HG02981 (cell line): ENCODE measurements around the gene TMEM182.

Experiments
- ATAC-seq: cut with Tn5 transposase; IDR thresholded peaks from one replicate; pipeline ENCODE4 v1.9.1; 2021; ENCODE audit warnings: mild to moderate bottlenecking, moderate library complexity; ENCODE audit not compliant: unreplicated experiment

Gene TMEM182

DNA sequence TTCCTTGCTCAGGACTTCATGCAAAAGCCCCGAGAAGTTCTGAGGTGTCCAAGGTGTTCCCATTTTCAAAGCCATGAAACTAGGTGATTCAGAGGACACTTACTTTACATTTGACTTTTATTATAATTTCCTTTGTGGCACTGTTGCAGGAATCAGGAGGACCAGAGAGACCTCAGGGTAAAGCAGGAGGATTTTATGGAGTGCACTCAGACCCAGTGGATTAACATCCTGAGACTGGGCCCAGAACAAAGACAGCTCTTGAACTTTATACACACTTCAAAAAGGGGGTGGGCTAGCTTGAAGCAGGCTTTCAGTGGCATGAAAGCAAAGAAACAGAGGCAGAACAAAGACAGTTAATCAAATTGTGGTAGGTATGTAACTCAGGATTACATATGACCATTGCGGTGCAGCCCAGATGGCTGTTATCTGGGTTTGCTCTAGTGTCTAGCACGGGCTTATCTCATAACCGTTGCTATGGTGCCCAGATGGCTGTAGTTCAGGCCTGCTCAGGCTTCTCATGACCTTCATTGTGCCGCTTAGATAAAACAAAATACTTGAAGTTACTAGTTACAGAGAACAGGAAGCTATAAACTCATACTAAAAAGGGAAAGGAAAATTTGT lies 39.4 kb downstream of the TMEM182 start:
- no peak for ATAC-seq

DNA sequence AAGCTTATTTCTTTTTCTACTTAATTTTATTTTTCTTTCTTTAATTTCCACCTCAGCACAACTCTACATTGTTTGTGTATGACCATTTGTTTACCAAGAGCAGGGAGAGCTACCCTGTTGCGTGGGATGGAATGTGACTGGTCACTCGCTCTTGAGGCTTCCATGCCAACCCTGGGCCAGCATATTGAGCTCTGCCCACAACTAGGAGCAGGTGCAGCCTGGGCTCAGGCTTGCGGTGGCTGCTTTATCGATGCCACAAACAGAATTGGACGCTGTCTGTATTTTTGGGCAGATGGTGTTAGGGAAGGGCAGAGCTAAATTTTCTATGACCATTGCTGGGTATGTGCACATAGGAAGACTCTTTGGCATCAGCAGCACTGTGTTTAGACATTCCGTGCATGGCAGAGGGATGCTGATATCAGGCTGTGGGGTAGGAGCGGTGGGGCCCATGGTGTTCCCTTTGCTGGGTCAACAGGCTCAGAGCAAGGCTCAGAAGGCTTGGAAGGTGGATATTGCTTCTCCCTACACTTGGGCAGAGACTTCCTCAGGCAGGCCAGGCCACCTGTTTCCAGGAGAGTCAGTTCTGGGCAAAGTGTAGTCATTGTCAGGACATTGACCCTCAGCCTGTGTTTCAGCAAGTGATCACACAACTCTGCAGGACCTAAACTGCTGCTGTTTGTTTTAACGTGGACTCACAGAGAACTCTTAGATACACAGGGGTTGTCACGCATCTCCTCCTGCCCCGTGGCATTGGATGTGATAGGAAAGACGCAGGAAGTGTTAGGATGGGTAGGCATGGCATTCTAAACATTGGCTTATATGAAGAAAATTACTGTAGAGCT lies 40.2 kb downstream of the TMEM182 start:
- no peak for ATAC-seq

DNA sequence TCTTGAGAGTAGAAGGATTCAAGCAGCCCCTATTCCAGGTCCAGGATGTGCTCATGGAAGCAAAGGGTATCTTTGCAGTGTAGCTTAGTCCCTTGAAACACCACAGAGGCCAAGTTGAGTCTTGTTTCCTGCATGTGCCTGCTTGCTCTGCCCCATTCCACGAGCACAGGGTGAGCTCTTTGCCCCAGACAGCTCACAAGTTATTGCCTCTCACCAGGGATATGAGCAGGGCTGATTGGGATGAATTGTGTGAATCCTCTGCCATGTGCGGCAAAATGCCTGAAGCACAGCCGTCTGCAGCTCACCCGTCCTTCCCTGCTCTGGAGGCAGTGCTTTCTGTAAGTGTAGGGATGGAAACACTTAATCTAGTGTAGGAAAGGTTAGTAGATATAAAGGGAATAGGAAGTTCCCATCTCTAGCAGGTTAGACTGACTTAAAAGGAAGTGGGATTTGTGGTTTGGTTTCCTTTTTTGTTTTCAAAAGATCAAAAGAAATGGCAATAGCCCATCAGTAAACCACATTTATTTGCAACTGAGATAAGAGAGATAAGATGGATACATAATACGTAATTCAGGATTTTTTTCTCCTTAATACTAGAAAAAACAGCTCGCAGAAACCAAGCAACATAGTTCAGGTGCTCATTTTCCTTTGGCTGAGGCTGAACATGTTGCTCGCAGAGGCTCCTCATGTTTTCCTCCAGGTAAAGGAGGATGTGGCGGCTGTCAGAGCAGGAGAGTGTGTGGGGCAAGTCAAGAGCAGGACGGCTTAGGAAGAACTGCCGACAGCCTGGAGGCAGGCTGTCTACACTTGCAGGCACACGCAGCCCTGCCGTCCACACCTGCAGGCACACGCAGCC lies 41.4 kb downstream of the TMEM182 start:
- ATAC-seq = no peak

DNA sequence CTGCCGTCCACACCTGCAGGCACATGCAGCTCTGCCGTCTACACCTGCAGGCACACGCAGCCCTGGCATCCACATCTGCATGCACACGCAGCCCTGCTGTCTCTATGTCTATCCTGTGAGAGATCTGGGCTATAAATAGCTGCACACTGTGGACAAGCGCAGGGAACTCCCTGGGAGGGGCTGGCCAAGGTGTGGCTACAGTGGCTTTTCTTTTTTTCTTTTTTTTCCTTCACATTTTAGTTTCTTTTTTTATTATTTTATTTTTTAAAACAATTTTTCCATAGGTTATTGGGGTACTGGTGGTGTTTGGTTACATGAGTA lies 42.0 kb downstream of the TMEM182 start:
- ATAC-seq = no peak

DNA sequence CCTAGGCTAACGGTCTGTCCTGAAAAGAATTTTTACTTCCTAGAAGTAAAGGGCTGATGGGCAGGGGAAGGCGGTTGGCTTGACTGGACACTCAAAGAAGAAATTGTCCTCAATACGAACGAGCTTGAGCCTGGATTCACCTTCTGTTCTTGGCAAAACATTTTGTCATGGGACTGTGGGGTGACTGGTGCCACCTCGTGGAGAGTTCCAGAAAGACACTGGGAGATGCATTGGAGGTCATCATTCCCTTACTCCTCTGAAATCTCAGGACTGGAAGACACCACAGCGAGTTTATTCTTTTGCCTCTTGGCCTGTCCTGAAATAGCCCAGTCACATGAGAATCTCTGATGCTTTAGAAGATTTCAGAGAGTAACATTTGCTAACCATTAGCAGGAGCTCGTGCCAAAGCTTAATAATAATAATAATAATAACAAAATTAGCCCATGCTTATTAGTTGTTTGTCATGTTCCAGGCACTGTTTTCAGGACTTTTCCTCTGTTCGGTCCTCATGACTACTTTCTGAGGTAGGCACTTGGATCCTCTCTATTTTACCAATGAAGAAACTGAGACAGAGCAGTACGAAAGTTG lies 44.5 kb downstream of the TMEM182 start:
- ATAC-seq = peak; percentile 75

DNA sequence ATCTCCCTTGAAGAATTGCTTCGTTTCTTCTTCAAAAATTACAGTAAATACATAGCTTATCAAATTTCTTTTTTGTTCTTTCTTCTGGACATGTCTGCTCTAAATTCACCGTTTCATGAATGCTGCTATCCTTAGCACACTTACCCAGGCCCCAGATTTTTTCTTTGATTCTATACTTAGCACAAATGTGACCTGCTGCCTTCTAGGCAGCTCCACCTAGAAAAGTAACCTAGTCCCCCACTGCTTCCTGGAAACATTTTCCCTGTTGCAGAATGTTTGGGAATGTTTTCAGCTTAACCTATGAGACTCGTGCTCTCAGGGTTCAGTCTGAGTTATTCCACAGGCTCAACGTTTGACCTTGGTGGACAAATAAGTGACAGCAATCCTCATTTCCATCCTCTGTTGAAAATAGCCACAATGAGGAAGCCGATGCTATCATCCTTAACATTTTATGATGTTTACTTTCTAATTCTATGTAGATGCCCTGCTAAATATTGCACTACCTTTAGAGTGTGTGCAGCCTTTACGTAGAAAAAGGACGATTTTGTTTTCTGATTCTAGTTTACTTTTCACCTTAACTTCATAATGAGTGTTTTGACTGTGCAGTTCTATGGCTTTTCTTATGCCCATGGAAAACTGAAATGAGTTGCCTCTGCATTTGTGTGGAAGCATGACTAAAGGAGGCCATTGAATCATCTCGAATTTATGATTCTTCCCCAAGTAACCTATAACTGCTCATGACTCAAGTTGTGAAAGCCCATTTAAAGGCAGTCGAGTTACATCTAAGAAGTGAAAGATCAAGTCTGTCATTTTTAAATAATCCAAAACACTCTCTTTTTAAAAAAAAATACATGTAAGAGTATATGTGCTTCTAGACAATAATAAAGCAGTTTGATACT lies 47.7 kb downstream of the TMEM182 start:
- no peak for ATAC-seq

DNA sequence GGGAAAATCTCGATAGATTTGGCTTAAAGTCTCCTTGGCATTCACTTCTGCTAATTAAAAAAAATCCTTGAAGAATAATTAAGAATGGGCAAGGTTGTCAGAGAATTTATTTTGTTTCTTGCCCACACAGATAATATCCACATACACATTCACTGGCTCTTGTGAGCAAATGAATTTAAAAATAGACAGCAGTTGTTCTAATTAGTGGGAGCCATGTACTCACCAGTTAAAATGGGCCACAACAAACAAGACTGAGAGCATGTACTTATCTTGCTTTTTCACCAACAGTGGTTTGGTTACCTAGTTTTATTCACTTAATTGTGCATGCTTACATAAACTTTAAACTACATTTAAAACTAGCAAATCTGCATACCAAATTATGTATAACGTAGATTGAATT lies 53.5 kb downstream of the TMEM182 start:
- no peak for ATAC-seq

DNA sequence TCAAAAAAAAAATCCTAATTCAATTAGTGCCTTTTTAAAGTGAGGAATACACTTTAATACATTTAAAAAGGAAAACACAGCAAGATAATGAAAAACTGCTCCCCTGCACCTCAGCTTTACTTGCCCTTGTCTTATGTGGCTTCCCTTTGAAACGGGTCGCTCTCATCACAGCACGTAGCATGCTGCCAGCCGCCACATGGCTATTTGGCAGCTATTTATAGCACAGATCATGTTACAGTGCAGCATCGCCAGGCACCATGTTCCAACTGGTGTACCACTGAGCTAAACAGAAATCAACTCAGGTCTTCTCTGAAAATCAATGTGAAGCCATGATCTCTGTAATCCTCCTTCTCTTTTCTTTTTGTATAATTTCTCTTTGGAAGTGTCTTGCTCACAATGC lies 65.1 kb downstream of the TMEM182 start:
- no peak for ATAC-seq

DNA sequence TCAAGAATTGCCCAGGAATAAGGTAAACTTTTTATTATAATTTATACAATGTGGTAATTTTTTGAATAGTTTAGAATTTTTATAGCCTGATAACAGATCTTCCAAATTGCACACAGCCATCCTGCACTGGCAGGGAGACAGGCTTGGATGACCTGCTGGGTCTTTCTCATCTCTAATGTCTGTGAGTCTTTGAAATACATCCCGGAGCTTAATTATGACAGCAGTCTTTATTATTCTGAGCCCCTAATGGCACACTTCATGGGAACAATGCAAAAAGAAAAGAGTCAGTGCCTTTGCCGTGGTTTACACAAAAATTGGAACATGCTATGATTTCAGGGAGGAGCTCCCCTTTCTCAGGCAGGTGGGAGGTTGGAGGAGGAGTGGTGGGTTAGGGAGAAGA lies 71.0 kb downstream of the TMEM182 start:
- ATAC-seq = no peak

DNA sequence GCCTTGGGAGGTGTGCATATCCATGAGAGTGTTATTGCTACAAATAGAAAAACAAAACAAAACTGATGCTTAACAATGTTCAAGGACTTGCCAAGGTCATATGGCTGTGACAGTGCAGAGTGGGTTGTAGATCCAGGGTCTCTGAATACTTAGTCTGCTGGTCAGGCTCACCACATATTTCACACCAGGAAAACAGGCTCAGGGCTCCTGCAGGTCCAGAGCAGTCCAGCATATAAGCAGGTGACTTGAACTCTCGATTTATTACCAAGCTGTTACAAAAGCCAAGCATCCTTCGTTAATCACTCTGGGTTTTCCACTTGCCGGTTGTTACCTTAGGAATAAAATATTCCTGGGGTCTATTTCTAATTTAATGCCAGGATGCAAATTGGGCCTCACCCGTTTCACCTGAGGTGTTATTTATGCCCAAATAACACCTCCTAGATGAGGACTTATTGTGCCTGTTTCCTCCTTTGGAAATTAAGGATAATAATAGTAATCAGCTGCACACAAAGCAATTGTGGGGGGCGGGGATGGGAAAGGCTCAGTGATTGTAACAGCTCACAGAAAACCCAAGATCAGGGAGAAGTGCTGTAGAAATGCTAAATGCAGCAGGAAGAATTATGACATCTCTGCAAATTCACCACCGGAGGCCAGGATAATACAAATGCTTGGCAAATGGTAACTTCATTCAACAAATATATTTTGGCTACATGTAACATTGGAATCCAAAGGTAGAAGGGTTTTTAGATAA lies 72.9 kb downstream of the TMEM182 start:
- ATAC-seq = no peak

DNA sequence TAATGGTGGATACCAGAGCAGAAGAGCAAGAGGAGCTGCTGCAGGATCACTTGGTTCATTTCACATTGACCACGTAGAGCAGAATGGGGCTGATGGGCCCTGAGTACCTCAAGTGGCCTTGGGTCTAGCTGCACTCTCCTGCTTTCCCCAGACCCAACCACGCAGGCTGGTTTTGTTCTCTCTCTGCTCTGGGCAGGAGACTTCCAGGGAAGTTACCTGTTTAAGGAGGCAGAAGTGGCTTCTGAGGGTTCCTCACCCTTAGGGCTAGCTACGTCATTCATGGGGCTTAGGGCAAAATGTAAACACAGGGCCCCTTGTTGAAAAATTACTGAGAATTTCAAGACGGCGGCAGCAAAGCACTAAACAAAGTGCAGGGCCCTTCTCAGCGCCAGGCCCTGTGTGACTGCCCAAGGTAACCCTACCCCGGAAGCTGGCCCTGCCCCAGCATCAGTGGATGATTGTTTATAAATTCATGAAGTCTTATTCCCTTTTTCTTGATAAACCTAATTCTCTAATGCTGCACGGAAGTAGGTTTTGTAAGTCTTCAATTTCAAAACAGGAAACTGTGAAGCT lies 75.9 kb downstream of the TMEM182 start:
- ATAC-seq = no peak

DNA sequence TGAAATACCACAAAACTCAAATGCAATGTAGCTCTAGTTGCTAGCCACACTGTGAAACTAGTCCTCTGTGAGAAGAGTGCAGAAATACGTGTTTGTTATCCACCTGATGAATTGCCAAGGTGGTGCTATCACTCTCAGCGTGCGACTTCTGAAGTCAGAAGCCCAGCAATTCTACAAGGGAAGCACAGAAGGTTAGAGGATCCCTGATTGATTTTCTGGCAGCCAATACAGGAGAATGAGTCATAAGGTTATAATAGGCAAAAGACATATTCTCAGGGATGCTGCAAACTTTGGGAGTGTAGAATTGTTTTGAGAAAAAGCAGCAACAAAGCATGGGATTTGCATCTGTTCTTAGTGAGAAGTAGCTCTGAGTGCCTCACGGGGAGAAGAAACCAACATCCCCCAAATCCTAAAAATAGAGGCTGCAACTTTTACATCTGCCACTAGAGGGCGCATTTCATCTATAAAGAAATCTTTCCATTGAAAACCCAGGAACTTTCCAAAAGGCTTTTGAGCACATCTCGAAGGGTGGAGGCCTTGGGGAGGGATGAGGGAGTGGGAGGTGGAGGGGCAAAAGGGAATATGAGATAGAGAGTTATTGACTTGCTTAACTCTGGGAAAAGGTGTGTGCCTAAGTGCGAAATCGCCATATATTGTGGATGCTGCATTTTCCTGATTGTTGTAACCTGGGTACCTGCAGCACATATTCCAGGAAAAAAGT lies 78.0 kb downstream of the TMEM182 start:
- no peak for ATAC-seq

DNA sequence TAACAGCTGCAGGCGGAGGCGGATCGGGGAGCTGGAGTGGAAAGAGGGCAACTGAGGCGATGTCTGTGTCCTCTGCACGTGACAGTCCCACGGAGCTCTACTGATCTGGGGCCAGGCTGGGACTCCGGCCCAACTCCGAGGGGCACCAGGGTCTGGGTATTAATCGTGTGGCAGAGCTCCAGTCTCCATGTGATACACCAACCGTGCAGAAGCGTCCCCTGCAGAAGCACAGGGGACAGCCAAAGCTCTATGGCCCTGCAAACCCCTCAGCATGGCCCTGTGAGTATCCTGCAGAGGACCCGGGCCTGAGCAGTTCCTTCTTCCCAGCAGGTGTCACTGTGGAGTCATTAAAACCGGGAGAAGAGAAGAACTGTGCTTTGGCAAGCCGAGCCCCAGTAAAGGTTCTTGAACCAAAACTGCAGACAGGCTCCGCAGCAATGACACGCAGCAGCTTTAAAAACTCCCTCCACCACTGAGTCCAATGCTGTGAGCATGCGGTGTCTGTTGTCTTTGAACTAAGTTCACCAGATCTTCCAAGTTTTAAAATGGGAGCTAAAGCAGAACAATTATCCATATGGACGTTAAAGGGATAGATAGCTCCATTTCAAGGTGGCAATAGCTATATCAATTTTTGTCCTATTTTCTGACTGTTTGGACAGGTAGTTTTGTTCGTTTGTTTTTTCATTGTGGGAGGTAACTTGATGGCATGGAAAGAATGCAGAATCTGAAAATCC lies 79.4 kb downstream of the TMEM182 start:
- peak; percentile 81 for ATAC-seq

DNA sequence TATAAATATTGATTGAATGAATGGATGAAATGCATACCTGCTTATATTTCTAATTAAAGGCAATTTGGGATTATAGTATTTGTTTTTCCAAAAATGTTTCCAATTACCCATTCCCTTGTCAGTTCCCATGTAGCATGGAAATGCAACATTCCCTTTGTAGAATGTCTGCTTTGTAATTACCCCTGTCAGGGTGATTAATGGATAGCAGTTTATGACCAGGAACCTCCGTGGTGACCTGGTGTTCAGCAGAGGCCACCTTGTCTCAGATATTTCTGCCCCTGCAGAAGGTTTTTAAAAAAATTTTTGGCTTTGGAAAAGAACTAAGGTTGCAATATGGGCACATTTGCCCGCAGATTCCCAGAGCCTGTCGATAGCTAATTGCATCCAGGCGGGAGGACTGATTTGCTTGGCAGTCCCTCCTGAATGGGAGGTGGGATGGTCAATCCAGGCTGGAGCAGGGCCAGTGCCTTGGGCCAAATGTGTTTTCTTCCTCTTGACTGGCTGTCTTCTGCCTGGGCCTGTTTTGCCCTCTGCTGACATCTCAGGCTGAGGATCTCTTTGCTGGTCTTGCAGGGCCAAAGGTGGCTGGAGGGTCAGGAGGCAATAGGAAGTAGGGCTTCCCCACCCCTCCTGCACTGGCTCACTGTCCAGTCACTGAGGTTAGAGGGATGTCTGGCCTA lies 82.1 kb downstream of the TMEM182 start:
- no peak for ATAC-seq

DNA sequence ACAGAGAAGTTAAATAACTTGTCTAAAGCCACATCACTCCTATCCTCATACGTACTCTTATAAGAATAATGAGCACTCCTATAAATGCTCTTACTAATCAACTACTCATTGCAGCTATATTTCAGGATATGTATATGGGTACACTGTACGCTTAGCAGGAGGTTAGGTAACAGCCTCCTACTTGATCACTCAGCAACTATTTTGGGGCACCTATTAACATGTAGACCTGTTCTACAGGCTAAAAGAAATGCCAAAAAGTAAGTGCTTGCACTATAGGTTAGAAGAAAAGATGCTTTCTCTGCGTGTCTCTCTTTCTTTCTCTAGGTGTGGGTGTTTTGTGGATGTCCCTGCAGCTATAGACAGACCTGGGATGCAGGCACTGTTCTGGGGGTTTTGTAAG lies 83.1 kb downstream of the TMEM182 start:
- ATAC-seq = no peak

DNA sequence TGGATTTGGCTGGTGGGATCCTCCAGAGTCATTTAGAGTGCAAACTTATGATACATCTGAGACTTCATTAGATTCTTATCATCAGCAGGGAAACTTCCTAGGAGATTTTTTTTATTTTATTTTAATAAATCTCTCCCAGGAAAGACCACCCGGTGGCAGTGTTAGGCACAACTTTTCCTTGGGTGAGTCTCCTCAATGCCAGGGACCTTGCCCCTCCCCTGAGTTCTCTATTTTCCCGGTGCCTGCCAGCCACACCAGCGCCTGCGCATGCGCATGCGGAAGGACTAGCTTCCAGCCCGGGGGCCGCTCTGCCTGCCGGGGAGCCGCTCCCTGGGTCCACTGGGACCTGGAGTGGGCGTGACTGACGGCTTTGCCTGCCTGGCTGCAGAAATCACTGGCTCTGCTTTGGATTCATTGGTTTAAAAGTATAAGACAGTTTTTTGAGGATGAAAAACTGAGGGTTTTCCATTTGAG lies 86.6 kb downstream of the TMEM182 start:
- no peak for ATAC-seq

DNA sequence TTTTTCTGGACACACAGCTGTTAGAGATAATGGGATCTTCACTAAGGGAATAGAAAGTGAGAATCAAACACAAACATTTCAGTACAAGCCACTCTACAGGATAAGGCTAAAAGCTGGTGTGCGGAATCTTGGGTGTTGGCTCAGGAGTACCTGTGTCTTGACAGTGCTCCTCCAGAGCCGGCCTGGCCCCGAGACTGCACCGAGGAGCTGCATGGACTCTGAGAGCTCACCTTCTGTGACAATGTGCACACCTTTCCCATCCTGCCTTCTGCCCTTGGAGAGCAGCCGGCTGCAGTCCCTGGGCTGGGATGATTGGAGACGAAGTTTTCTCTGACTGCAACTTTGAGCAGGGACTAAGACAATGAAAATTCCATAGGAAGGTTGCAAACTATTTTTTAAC lies 89.1 kb downstream of the TMEM182 start:
- ATAC-seq = no peak
